ENCODE results near the gene BMERB1.

The BMERB1 gene

GRCh38 chr16:15495898-15496297, 61.5 kb downstream of the BMERB1 start:
- no peak for DNase-seq (ENCODE audit: low read depth in 2 of 2)

- no peak for DNase-seq (ENCODE audit: low read depth in 2 of 2)
Measured at GRCh38 chr16:15498427-15499175, 64.2 kb downstream of the BMERB1 start.

- DNase-seq (ENCODE audit: low read depth in 2 of 2) = no peak
Measured at GRCh38 chr16:15502041-15502725, 67.8 kb downstream of the BMERB1 start.

- no peak for DNase-seq (ENCODE audit: low read depth in 2 of 2)
Measured at GRCh38 chr16:15506441-15506840, 72.1 kb downstream of the BMERB1 start.

- no peak for DNase-seq (ENCODE audit: low read depth in 2 of 2)
Measured at GRCh38 chr16:15507301-15507958, 73.0 kb downstream of the BMERB1 start.

GRCh38 chr16:15507959-15508627, 73.7 kb downstream of the BMERB1 start:
- DNase-seq (ENCODE audit: low read depth in 2 of 2) = no peak

- DNase-seq (ENCODE audit: low read depth in 2 of 2) = peak in 1 of 2 donors; percentile 14
Measured at GRCh38 chr16:15509051-15509592, 74.7 kb downstream of the BMERB1 start.

GRCh38 chr16:15509593-15510535, 75.5 kb downstream of the BMERB1 start:
- peak in 1 of 2 donors; percentile 9 for DNase-seq (ENCODE audit: low read depth in 2 of 2)

- DNase-seq (ENCODE audit: low read depth in 2 of 2) = no peak
Measured at GRCh38 chr16:15510992-15511391, 76.6 kb downstream of the BMERB1 start.

- DNase-seq (ENCODE audit: low read depth in 2 of 2) = no peak
Measured at GRCh38 chr16:15511759-15512487, 77.5 kb downstream of the BMERB1 start.

- DNase-seq (ENCODE audit: low read depth in 2 of 2) = no peak
Measured at GRCh38 chr16:15513156-15513555, 78.8 kb downstream of the BMERB1 start.

GRCh38 chr16:15515992-15516391, 81.6 kb downstream of the BMERB1 start:
- no peak for DNase-seq (ENCODE audit: low read depth in 2 of 2)

- DNase-seq (ENCODE audit: low read depth in 2 of 2) = no peak
Measured at GRCh38 chr16:15516609-15517008, 82.2 kb downstream of the BMERB1 start.

- DNase-seq (ENCODE audit: low read depth in 2 of 2) = no peak
Measured at GRCh38 chr16:15517743-15518377, 83.5 kb downstream of the BMERB1 start.

- DNase-seq (ENCODE audit: low read depth in 2 of 2) = no peak
Measured at GRCh38 chr16:15518381-15519351, 84.3 kb downstream of the BMERB1 start.

- DNase-seq (ENCODE audit: low read depth in 2 of 2) = no peak
Measured at GRCh38 chr16:15519790-15520189, 85.4 kb downstream of the BMERB1 start.

- DNase-seq (ENCODE audit: low read depth in 2 of 2) = no peak
Measured at GRCh38 chr16:15521390-15521757, 87.0 kb downstream of the BMERB1 start.

GRCh38 chr16:15521758-15522509, 87.5 kb downstream of the BMERB1 start:
- DNase-seq (ENCODE audit: low read depth in 2 of 2) = no peak

Measured in stimulated activated CD4-positive, alpha-beta T cell treated with anti-CD3 and anti-CD28 coated beads, Interleukin-15, amount 100 ng/mL, for 48 hours (primary cell).